NB4 (cell line): ENCODE data around the gene NR1H3.

Experiments
- CTCF ChIP-seq: IDR thresholded peaks from one replicate; pipeline ENCODE4 v1.5.1; 2012; ENCODE audit warnings: low read depth, low read length
- MYC ChIP-seq: IDR thresholded peaks from 2 replicates; pipeline ENCODE4 v1.6.1; 2011; ENCODE audit warnings: low read depth, low read length
- POLR2A ChIP-seq: IDR thresholded peaks from 2 replicates; pipeline ENCODE4 v1.6.1; 2011; ENCODE audit warnings: mild to moderate bottlenecking; ENCODE audit not compliant: insufficient read length; ENCODE audit errors: extremely low read depth
- TF ChIP-seq, protein P1 (sequence below): IDR thresholded peaks from 2 replicates; pipeline ENCODE4 v1.6.1; 2011; ENCODE audit warnings: low read depth, low read length

DNA sequence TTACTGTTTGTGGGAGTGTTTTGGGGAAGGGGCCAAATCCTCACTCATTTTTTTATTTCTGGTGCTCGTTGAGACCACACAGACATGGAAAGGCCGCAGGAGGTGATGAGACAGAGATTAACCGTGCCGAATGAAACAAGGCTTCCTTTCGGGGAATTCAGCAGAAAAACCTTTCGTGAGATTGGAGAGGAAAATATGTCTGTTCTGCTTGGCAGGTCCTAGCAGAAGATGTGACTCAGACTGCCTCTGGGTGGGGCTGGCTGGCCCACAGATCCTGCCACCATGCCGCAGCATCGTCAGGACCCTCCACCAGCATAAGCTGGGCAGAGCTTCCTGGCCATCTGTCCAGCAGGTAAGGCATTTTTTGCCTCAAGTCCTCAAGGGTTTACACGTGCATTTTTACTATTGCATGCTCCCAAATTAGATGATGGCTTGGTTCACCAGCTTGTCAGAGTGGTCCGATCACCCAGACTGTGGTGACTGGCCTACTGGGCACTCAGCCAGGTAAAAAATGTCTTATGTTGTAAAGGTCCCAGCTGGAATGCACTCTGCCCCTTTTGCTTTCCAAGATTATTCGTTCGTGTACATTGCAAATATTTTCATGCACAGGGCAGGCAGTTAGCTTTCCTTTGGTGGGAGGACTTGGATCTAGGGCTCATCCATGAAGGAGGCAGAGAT lies 41.5 kb upstream of the NR1H3 start:
- TF ChIP-seq POLR2A = no peak
- TF ChIP-seq, protein P1, sequence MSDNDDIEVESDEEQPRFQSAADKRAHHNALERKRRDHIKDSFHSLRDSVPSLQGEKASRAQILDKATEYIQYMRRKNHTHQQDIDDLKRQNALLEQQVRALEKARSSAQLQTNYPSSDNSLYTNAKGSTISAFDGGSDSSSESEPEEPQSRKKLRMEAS = no peak
- TF ChIP-seq CTCF = peak; percentile 5
- TF ChIP-seq MYC = no peak; the same call in 1 of the 2 replicates
